PC-3 (cell line): ENCODE results near the gene DAPK1. TPM values are rescaled to one million over a fixed set of nuclear protein-coding genes. Genes with fewer than 3 reads are reported as not detected.

ENCODE experiments used
- ATAC-seq: fragments of 200-7000 bp; cut with Tn5 transposase; 2 replicates; pipeline ENCODE4 v1.9.1; 2020; ENCODE audit warnings: mild to moderate bottlenecking, moderate library complexity
- BruUV-seq: library from RNA; stranded (reverse); fragments of 400-500 nt; replicated peaks from 2 replicates; lab custom pipeline; 2021; lab: Mats Ljungman, UMichigan
- CTCF ChIA-PET: fragments of 300-600 bp; sonication (Branson Sonifier 250); formaldehyde crosslinking; loops from one replicate; lab custom pipeline; 2022; ENCODE audit warnings: antibody characterized with exemption; lab: Charles Lee
- POLR2A ChIA-PET: fragments of 300-600 bp; sonication (Branson Sonifier 250); formaldehyde crosslinking; loops from one replicate; lab custom pipeline; 2022; ENCODE audit warnings: antibody characterized with exemption; ENCODE audit not compliant: unreplicated experiment; lab: Charles Lee
- DNase-seq: peaks from one replicate; pipeline ENCODE4 v3.0.0-alpha.2; 2015
- H2AFZ ChIP-seq: fragments of 300-600 bp; sonication (generic); 2 replicates; pipeline ENCODE4 v1.6.0; 2016; ENCODE audit warnings: antibody characterized with exemption, low read length
- H3F3A ChIP-seq: fragments of 300-600 bp; sonication (generic); one replicate; pipeline ENCODE4 v1.6.0; 2017; ENCODE audit warnings: antibody characterized with exemption, low read length, control low read depth, mild to moderate bottlenecking; ENCODE audit not compliant: unreplicated experiment
- H3K27ac ChIP-seq: fragments of 300-600 bp; sonication (generic); 2 replicates; pipeline ENCODE4 v1.5.1; 2016; ENCODE audit warnings: mild to moderate bottlenecking, low read length
- H3K27me3 ChIP-seq: fragments of 300-600 bp; sonication (generic); 2 replicates; pipeline ENCODE4 v1.6.1; 2016; ENCODE audit warnings: low read length, mixed read lengths
- H3K36me3 ChIP-seq: fragments of 300-600 bp; sonication (generic); 2 replicates; pipeline ENCODE4 v1.6.1; 2016; ENCODE audit warnings: low read depth, mixed run types, low read length, mixed read lengths
- H3K4me1 ChIP-seq: fragments of 300-600 bp; sonication (generic); 2 replicates; pipeline ENCODE4 v1.5.1; 2016; ENCODE audit warnings: low read length; ENCODE audit not compliant: insufficient read depth
- H3K4me2 ChIP-seq: fragments of 300-600 bp; sonication (generic); 2 replicates; pipeline ENCODE4 v1.6.0; 2016; ENCODE audit warnings: low read length
- H3K4me3 ChIP-seq: fragments of 300-600 bp; sonication (generic); 2 replicates; pipeline ENCODE4 v1.5.1; 2016; ENCODE audit warnings: mild to moderate bottlenecking, low read length, mixed read lengths
- H3K79me2 ChIP-seq: fragments of 300-600 bp; sonication (generic); 2 replicates; pipeline ENCODE4 v1.6.1; 2017; ENCODE audit warnings: low read length, mixed read lengths
- H3K9ac ChIP-seq: fragments of 300-600 bp; sonication (generic); 2 replicates; pipeline ENCODE4 v1.6.0; 2016; ENCODE audit warnings: mild to moderate bottlenecking, low read length
- H3K9me2 ChIP-seq: fragments of 300-600 bp; sonication (generic); replicated peaks from 2 replicates; pipeline ENCODE4 v1.6.1; 2016; ENCODE audit warnings: mixed run types, low read length, mixed read lengths
- H3K9me3 ChIP-seq: fragments of 300-600 bp; sonication (generic); 2 replicates; pipeline ENCODE4 v1.6.1; 2016; ENCODE audit warnings: low read length, mixed read lengths
- H4K20me1 ChIP-seq: fragments of 300-600 bp; sonication (generic); 2 replicates; pipeline ENCODE4 v1.6.1; 2016; ENCODE audit warnings: low read length, mixed read lengths
- EZH2 ChIP-seq: fragments of 300-600 bp; sonication (generic); IDR thresholded peaks from one replicate; pipeline ENCODE4 v1.6.1; 2017; ENCODE audit warnings: antibody characterized with exemption, mild to moderate bottlenecking, low read length; ENCODE audit not compliant: unreplicated experiment
- EZH2phosphoT487 ChIP-seq: fragments of 300-600 bp; sonication (generic); IDR thresholded peaks from 2 replicates; pipeline ENCODE4 v1.6.1; 2018; ENCODE audit warnings: mild to moderate bottlenecking, antibody characterized with exemption, low read length, borderline replicate concordance
- intact Hi-C: fragments of 100-400 bp; cut with micrococcal nuclease; formaldehyde crosslinking; loops from 2 replicates; pipeline ENCODE4 v1.9.0; 2023
- total RNA-seq: library from RNA; depleted of rRNA; stranded (reverse); fragments of >200 nt; gene quantifications from 2 replicates; pipeline ENCODE4 v1.2.3, GENCODE V29; 2014
- TF ChIP-seq, protein P1 (sequence below): fragments of 300-600 bp; sonication (generic); conservative IDR thresholded peaks from 2 replicates; pipeline ENCODE4 v1.5.1; 2017; ENCODE audit warnings: antibody characterized with exemption, low read depth, mild to moderate bottlenecking, low read length

Gene DAPK1
- total RNA-seq, 1 experiment from 2014 or later, result not detected

GRCh38 chr9:87698069-87698809, 200.6 kb downstream of the DAPK1 start:
- ATAC-seq, result no peak
- no peaks in the 10 kb centered on the region for H3K79me2 ChIP-seq
- H3K27ac ChIP-seq, result no peak overlapping the region
- no peaks in the 10 kb centered on the region for H3F3A ChIP-seq
- H4K20me1 ChIP-seq, result no peaks in the 10 kb centered on the region
- no peaks in the 10 kb centered on the region for H3K9me3 ChIP-seq
- no peaks in the 10 kb centered on the region for H3K27me3 ChIP-seq
- no peak for DNase-seq
- H3K4me3 ChIP-seq, result no peak overlapping the region
- H3K9ac ChIP-seq, result no peak overlapping the region
- no peak overlapping the region for H2AFZ ChIP-seq
- peaks cover 9% of the 10 kb centered on the region; the same call in 1 of the 2 replicates for H3K4me1 ChIP-seq
- no peak overlapping the region for H3K4me2 ChIP-seq
- ChIA-PET POLR2A (no interaction called here), CTCF (no interaction called here)
- intact Hi-C loops, result no loop called here
- no peaks in the 10 kb centered on the region for H3K36me3 ChIP-seq
- TF ChIP-seq, protein P1, sequence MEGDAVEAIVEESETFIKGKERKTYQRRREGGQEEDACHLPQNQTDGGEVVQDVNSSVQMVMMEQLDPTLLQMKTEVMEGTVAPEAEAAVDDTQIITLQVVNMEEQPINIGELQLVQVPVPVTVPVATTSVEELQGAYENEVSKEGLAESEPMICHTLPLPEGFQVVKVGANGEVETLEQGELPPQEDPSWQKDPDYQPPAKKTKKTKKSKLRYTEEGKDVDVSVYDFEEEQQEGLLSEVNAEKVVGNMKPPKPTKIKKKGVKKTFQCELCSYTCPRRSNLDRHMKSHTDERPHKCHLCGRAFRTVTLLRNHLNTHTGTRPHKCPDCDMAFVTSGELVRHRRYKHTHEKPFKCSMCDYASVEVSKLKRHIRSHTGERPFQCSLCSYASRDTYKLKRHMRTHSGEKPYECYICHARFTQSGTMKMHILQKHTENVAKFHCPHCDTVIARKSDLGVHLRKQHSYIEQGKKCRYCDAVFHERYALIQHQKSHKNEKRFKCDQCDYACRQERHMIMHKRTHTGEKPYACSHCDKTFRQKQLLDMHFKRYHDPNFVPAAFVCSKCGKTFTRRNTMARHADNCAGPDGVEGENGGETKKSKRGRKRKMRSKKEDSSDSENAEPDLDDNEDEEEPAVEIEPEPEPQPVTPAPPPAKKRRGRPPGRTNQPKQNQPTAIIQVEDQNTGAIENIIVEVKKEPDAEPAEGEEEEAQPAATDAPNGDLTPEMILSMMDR, result no peak
- TF ChIP-seq EZH2 (no peak), EZH2phosphoT487 (no peak)
- no TSS peak for BruUV-seq
- H3K9me2 ChIP-seq, result no peaks in the 10 kb centered on the region

DNA sequence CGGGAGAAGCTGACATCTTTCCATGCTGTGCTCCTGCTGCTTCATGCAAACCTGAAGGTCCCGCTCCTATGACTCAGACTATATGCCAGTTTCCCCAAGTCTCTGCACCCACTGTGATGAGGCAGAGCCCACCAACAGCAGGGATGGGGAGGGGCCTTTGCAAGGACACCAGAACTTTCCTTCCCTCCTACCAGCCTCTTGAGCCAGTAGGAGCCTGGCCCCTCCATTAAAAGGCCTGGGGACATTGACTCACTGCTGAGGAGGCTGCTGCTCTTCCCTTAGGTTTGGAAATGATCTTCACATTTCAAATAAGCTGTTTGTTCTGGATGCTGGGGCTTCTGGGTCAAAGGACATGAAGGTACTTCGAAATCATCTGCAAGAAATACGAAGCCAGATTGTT, 202.2 kb downstream of the DAPK1 start:
- CTCF ChIA-PET, result no interaction called here
- Histone ChIP-seq H3K27ac (no peak overlapping the region), H4K20me1 (no peaks in the 10 kb centered on the region), H3K79me2 (no peaks in the 10 kb centered on the region), H3K9ac (no peak overlapping the region), H3K4me2 (no peak overlapping the region), H3K36me3 (no peaks in the 10 kb centered on the region), H3K27me3 (no peaks in the 10 kb centered on the region), H3K9me2 (no peaks in the 10 kb centered on the region), H3K4me1 (peaks cover 19% of the 10 kb centered on the region; the same call in 1 of the 2 replicates), H3F3A (no peaks in the 10 kb centered on the region), H2AFZ (no peak overlapping the region), H3K9me3 (no peaks in the 10 kb centered on the region), H3K4me3 (no peak overlapping the region)
- DNase-seq (peak; percentile 48), ATAC-seq (no peak; the same call in 1 of the 2 replicates)
- intact Hi-C loops, result no loop called here
- POLR2A ChIA-PET, result no interaction called here
- no TSS peak for BruUV-seq
- TF ChIP-seq EZH2, result no peak
- TF ChIP-seq EZH2phosphoT487, result no peak
- TF ChIP-seq, protein P1, result no peak

DNA sequence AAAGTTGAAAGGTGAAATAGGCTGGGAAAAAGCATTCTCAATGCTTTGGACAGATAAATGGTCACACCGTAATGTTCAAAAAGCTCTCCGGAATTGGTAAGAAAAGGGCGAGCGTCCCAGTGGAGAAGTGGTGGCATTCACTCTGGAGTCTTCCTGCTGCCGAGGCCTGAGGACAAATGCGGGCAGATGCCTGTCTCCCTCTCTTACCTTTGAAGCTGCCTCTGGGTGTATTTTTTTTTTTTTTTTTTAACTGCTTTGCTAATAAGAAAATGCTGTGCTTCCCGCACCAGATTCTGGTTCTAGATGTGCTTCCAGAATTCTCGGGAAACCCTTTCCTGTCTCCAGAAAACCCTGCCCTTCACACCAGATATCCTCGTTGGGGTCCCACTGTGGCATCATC, 203.8 kb downstream of the DAPK1 start:
- Histone ChIP-seq H3K9ac (no peak overlapping the region), H3K9me3 (no peaks in the 10 kb centered on the region), H3F3A (no peaks in the 10 kb centered on the region), H3K4me2 (no peak overlapping the region), H3K79me2 (no peaks in the 10 kb centered on the region), H3K4me3 (no peak overlapping the region), H3K9me2 (no peaks in the 10 kb centered on the region), H3K27ac (no peak overlapping the region), H3K27me3 (no peaks in the 10 kb centered on the region), H4K20me1 (no peaks in the 10 kb centered on the region), H3K4me1 (peaks cover 19% of the 10 kb centered on the region; the same call in 1 of the 2 replicates), H2AFZ (no peak overlapping the region), H3K36me3 (no peaks in the 10 kb centered on the region)
- CTCF ChIA-PET, result no interaction called here
- ATAC-seq (no peak), DNase-seq (no peak)
- POLR2A ChIA-PET, result no interaction called here
- no peak for TF ChIP-seq EZH2phosphoT487
- TF ChIP-seq, protein P1, result no peak
- no peak for TF ChIP-seq EZH2
- no TSS peak for BruUV-seq
- intact Hi-C loops, result no loop called here
